NCI-H128 (cell line): Measurements from ENCODE around the gene SEC63.
"Not testable (repeated sequence)": the region's sequence is repeated elsewhere in the genome, so short reads cannot be mapped to it uniquely, and the experiment has no call there.

Experiments
- DNase-seq: peaks from one replicate; lab custom pipeline; 2025; ENCODE audit not compliant: unreplicated experiment; lab: John Stamatoyannopoulos, UW

The SEC63 gene

GRCh38 chr6:107932580-107932979, 25.4 kb downstream of the SEC63 start:
- DNase-seq: no peak

- DNase-seq: no peak
Observed at GRCh38 chr6:107931894-107932293, 26.1 kb downstream of the SEC63 start.

GRCh38 chr6:107928984-107929383, 29.0 kb downstream of the SEC63 start:
- no peak for DNase-seq

- DNase-seq: not testable (repeated sequence)
Observed at GRCh38 chr6:107926697-107927544, 31.1 kb downstream of the SEC63 start.

DNA sequence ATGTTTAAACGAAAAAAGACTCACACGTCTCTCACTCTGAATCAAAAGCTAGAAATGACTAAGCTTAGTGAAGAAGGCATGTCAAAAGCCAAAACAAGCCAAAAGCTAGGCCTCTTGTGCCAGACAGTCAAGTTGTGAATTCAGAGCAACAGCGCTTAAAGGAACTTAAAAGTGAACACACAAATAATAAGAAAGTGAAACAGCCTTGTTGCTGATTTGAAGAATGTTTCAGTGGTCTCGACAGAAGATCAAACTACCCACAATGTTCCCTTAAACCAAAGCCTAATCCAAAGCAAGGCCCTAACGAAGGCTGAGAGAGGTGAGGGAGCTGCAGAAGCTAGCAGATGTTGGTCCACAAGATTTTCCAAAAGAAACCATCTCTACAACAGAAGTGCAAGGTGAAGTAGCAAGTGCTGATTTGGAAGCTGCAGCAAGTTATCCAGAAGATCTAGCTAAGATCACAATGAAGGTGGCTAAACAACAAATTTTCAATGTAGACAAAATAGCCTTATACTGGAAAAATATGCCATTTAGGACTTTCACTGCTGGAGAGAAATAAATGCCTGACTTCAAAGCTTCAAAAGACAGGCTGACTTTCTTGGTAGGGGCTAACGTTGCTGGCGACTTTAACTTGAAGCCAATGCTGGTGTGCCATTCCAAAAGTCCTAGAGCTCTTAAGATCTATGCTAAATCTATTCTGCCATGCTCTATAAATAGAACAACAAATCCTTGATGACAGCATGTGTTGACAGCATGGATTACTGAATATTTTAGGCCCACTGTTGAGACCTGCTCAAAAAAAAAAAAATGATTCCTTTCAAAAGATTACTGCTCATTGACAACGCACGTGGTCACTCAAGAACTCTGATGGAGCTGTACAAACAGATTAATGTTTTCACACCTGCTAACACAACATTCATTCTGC, 40.3 kb downstream of the SEC63 start:
- DNase-seq: no peak

- not testable (repeated sequence) for DNase-seq
Observed at GRCh38 chr6:107916961-107917360, 41.0 kb downstream of the SEC63 start.

GRCh38 chr6:107911692-107912091, 46.3 kb downstream of the SEC63 start:
- no peak for DNase-seq

- DNase-seq: no peak
Observed at GRCh38 chr6:107894809-107895396, 63.1 kb downstream of the SEC63 start.

DNA sequence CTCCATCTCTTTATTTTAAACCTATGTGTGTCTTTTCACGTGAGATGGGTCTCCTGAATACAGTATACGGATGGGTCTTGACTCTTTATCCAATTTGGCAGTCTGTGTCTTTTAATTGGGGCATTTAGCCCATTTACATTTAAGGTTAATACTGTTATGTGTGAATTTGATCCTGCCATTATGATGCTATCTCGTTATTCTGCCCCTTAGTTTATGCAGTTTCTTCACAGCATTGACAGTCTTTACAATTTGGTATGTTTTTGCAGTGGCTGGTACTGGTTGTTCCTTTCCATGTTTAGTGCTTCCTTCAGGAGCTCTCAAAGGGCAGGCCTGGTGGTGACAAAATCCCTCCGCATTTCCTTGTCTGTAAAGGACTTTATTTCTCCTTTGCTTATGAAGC, 67.6 kb downstream of the SEC63 start:
- not testable (repeated sequence) for DNase-seq

GRCh38 chr6:107885950-107886349, 72.1 kb downstream of the SEC63 start:
- DNase-seq: not testable (repeated sequence)

- no peak for DNase-seq
Observed at GRCh38 chr6:107879941-107880340, 78.1 kb downstream of the SEC63 start.

GRCh38 chr6:107877968-107878367, 80.0 kb downstream of the SEC63 start:
- no peak for DNase-seq

DNA sequence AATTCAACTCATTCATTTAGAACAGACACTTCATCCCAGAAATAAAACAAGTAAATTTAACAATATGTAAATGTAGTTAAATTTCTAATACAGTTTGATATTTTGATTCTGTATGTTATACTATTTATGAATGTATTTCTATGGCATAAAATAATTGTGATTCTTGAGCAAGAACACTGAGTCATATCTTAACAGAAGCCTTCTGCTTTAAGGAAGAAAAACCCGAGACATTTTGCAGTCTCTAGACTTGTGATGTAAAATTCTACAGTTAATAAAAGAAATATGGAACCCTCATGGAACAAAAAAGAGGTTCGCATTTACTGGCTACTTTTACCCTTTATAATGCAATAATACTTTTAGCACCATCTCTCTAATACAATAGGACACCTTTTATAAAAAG, 86.0 kb downstream of the SEC63 start:
- DNase-seq: no peak

- not testable (repeated sequence) for DNase-seq
Observed at GRCh38 chr6:107871512-107871911, 86.5 kb downstream of the SEC63 start.

DNA sequence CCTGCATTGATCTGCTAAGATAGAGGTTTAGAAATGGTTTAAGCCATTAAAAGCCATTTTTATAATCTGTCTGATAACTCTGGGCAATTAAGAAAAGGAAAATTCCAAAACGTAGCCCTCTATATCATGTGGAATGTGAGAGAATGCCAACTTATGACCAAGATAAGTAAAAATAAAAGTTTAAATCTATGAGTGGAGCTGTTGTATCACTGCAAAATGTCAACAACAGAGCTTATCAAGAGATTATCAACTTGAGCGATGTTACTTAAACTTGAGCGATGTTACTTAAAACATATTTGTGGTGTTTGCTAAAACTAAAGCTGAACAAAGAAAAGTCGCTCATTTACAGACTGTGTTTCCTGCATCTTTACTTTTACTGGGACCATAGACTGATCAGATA, 87.0 kb downstream of the SEC63 start:
- no peak for DNase-seq

DNA sequence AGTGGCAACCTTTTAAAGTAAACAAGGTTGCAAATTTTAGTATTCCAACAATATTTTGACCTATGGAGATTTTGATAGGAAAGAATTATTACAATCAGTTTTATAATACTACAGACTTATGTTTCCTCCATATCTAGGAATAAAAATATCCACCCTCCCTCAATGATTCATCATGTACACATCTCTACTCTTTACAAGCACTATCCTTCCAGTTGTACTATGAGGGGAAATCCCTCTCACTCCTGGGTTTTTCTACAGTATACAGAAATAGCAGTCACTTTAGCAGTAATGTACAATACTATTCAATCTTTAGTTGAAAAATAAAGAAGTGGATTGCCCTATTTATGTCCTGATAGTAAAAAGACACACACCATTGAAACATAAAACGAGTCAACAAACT, 87.6 kb downstream of the SEC63 start:
- no peak for DNase-seq

DNA sequence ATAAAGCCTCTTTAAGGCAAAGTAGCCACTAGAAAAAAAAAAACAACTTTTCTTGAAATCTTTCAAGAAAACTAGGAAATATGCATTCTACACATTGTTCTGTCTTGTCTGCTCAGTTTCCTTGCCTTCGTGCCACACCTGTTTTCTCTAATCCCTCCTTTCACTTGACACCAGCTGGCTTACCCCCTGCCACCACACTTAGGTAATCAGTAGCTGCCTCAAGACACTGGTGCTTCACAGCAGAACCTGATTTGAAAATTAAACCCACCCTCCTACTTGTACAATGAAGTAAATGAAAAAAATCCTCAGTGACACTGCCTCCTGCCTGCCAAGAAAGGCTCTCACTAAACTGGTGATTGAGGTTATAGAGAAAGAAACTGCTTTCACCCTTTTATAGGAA, 88.1 kb downstream of the SEC63 start:
- DNase-seq: no peak

DNA sequence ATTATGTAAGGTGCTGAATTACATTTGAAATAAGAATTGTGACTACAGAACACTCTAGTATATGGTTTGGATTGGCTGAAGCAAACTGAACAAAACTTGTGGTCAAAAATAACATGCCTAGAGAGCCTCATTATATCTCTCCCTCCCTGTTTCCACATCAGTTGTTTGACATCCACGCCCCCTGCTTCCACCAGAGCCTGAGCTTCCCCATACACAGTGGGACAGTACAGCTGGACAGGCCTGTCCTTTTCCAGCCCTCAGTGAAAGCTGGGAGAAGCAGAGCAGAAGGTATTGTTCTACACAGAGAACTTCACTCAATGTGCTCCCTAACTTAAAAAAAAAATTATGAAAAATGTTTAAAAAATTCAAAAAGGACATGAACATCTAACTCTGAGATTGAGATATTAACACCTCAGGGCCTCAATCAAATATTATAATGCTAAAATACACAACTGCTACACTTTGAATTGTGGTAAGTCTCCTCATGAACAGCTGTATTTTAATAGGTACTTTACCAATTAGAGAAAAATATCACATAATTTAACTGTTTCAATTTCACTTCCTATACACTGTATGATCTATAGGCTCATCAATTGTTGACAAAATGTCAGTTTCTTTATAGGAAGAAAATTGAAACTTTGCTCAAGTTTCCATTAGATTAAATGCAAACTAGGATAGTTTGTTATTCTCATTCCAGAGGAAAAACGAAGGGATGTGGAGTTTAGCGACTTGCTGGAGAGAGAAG, 89.0 kb downstream of the SEC63 start:
- no peak for DNase-seq

DNA sequence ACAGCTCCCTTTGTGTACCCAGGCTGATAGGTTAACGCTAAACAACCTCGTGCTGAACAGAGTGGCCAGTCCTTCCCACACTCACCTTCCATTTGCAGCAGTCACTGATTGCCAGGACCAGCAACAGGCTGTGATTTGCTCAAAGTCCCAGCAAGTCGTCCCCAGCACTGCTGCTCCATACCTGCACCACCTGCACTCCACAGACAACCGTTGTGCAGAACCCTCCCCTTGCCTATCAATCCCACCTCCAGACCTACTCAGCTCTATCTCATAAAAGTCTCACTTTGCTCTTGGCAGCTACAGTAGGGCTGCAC, 90.7 kb downstream of the SEC63 start:
- DNase-seq: no peak

DNA sequence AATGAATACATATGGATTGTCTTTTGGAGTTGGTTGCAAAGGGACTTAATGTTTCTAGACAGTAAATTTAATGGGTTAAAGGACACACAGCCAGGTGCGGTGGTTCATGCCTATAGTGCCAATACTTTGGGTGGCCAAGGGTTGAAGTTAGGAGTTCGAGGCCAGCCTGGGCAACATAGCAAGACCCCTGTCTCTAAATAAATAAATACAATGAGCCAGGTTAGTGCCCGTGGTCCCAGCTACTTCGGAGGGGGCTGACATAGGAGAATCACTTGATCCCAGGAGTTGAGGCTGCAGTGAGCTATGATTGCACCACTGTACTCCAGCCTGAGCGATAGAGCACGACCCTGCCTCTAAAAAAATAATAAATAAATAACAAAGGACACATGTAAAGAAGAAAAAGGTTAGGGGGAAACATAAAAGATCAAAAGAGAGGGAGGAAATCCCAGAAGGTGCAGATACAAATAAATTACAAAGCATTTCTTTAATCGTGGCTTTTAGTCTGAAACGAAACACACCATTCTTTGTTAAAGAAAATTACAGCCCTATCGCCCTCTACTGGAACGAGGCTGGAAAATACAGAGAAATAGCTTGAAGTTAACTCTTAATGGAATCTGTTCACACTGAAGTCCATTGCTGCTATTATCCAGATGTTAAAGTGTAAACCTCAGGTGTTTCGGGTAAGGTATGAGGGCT, 91.3 kb downstream of the SEC63 start:
- peak; percentile 4 for DNase-seq
